Activated CD4-positive, alpha-beta memory T cell treated with anti-CD3 and anti-CD28 coated beads, Interleukin-2, amount 10 ng/mL, durations not matched to agents 7 days and 5 days (primary cell): ENCODE measurements around the gene TAF15. TPM values are rescaled to one million over a fixed set of nuclear protein-coding genes. Genes with fewer than 3 reads are reported as not detected.

Source experiments
- CTCF ChIA-PET: fragments of 350-600 bp; sonication (Branson Sonifier 250); formaldehyde crosslinking; loops from one replicate; lab custom pipeline; 2021; ENCODE audit warnings: antibody characterized with exemption, inconsistent platforms; lab: Charles Lee
- POLR2A ChIA-PET: fragments of 350-600 bp; sonication (Branson Sonifier 250); formaldehyde crosslinking; loops from one replicate; lab custom pipeline; 2021; ENCODE audit warnings: antibody characterized with exemption; lab: Charles Lee
- DNase-seq: peaks from one replicate; pipeline ENCODE4 v3.0.0-alpha.2; 2020
- H3K27ac Mint-ChIP-seq: one replicate; pipeline ENCODE4 v1.8.0; 2021; ENCODE audit warnings: mild to moderate bottlenecking, mixed read lengths
- H3K27me3 Mint-ChIP-seq: one replicate; pipeline ENCODE4 v1.8.0; 2021; ENCODE audit warnings: mixed read lengths
- H3K36me3 Mint-ChIP-seq: one replicate; pipeline ENCODE4 v1.8.0; 2021; ENCODE audit warnings: low read depth, mixed read lengths
- H3K4me1 Mint-ChIP-seq: one replicate; pipeline ENCODE4 v1.8.0; 2021; ENCODE audit warnings: mixed read lengths
- H3K4me3 Mint-ChIP-seq: one replicate; pipeline ENCODE4 v1.8.0; 2021; ENCODE audit warnings: mild to moderate bottlenecking, mixed read lengths
- H3K9me3 Mint-ChIP-seq: one replicate; pipeline ENCODE4 v1.8.0; 2021; ENCODE audit warnings: mixed read lengths
- total RNA-seq, 2 experiments: library from RNA; stranded (reverse); gene quantifications; one replicate each; pipeline ENCODE4 v1.2.3, GENCODE V29; 2021

Gene TAF15
- total RNA-seq, 2 experiments from 2014 or later: 244 to 252 TPM

GRCh38 chr17:35865412-35866340, 56.4 kb downstream of the TAF15 start:
- H3K27ac Mint-ChIP-seq: peak overlapping the region; percentile 15
- no peak overlapping the region for H3K4me3 Mint-ChIP-seq
- no peaks in the 10 kb centered on the region for H3K9me3 Mint-ChIP-seq
- H3K27me3 Mint-ChIP-seq: no peaks in the 10 kb centered on the region
- peaks cover 27% of the 10 kb centered on the region for H3K4me1 Mint-ChIP-seq
- POLR2A ChIA-PET: interaction anchor here (0.9 kb wide), 1 partner anchor 13 kb away, joined by 4 read pairs; no protein-coding TSS in a partner anchor
- CTCF ChIA-PET: interaction anchor here (0.6 to 1.6 kb wide), 3 partner anchors 16 to 207 kb away, joined by 3 read pairs; no protein-coding TSS in a partner anchor
- H3K36me3 Mint-ChIP-seq: peaks cover 40% of the 10 kb centered on the region
- DNase-seq: no peak

- Mint-ChIP-seq H3K9me3 (no peaks in the 10 kb centered on the region), H3K4me1 (peaks cover 35% of the 10 kb centered on the region), H3K27me3 (no peaks in the 10 kb centered on the region), H3K4me3 (no peak overlapping the region), H3K27ac (no peak overlapping the region), H3K36me3 (peaks cover 45% of the 10 kb centered on the region)
- ChIA-PET POLR2A (interaction anchor here (0.9 kb wide), 1 partner anchor 12 kb away, joined by 4 read pairs; no protein-coding TSS in a partner anchor), CTCF (interaction anchor here (0.6 to 1.6 kb wide), 4 partner anchors 16 to 207 kb away, joined by 3 to 4 read pairs (median 3); no protein-coding TSS in a partner anchor)
- no peak for DNase-seq
Measured at GRCh38 chr17:35866341-35866950, 57.2 kb downstream of the TAF15 start.

GRCh38 chr17:35867574-35867973, 58.3 kb downstream of the TAF15 start:
- H3K4me1 Mint-ChIP-seq: peaks cover 43% of the 10 kb centered on the region
- ChIA-PET POLR2A (interaction anchor here (2.3 kb wide), 1 partner anchor 12 kb away, joined by 10 read pairs; the partner anchor contains the start of gene CCL5), CTCF (interaction anchor here (1.2 kb wide), 1 partner anchor 19 kb away, joined by 4 read pairs; no protein-coding TSS in a partner anchor)

GRCh38 chr17:35868737-35869136, 59.5 kb downstream of the TAF15 start, which contains the start of gene HEATR9:
Gene HEATR9, minus strand, starts transcription at chr17:35868891. Its CDS starts 149 bp downstream, at chr17:35868742.
- Mint-ChIP-seq H3K27ac (no peak within 1 kb of the TSS), H3K36me3 (peaks cover 47% of the 10 kb centered on the region), H3K27me3 (no peaks in the 10 kb centered on the region), H3K4me3 (no peak within 1 kb of the TSS), H3K9me3 (no peaks in the 10 kb centered on the region), H3K4me1 (peaks cover 49% of the 10 kb centered on the region)
- no peak for DNase-seq
- ChIA-PET POLR2A (interaction anchor here (2.3 kb wide), 1 partner anchor 11 kb away, joined by 10 read pairs; the partner anchor contains the start of gene CCL5), CTCF (no interaction called here)

More at GRCh38 chr17:35867574-35867973, 58.3 kb downstream of the TAF15 start:
- Mint-ChIP-seq H3K36me3 (peaks cover 48% of the 10 kb centered on the region), H3K27me3 (no peaks in the 10 kb centered on the region), H3K27ac (no peak overlapping the region), H3K4me3 (no peak overlapping the region), H3K9me3 (no peaks in the 10 kb centered on the region)
- no peak for DNase-seq

- H3K27me3 Mint-ChIP-seq: no peaks in the 10 kb centered on the region
- ChIA-PET POLR2A (interaction anchor here (0.8 to 2.1 kb wide), 7 partner anchors 9 to 62 kb away, joined by 3 to 17 read pairs (median 5); partner anchors contain the start of genes CCL5, RDM1 and TAF15), CTCF (interaction anchor here (0.6 to 3.4 kb wide), 9 partner anchors 11 to 201 kb away, joined by 3 to 16 read pairs (median 5); partner anchors contain the start of gene RDM1)
- peaks cover 54% of the 10 kb centered on the region for H3K4me1 Mint-ChIP-seq
- peak overlapping the region; percentile 52 for H3K27ac Mint-ChIP-seq
- DNase-seq: peak; percentile 35
- H3K9me3 Mint-ChIP-seq: no peaks in the 10 kb centered on the region
- H3K4me3 Mint-ChIP-seq: no peak overlapping the region
- H3K36me3 Mint-ChIP-seq: peaks cover 42% of the 10 kb centered on the region
Measured at GRCh38 chr17:35870906-35871819, 61.9 kb downstream of the TAF15 start.

- Mint-ChIP-seq H3K27me3 (no peaks in the 10 kb centered on the region), H3K4me3 (no peak overlapping the region), H3K9me3 (no peaks in the 10 kb centered on the region), H3K27ac (peak overlapping the region; percentile 52), H3K4me1 (peaks cover 59% of the 10 kb centered on the region), H3K36me3 (peaks cover 51% of the 10 kb centered on the region)
- DNase-seq: no peak
- POLR2A ChIA-PET: interaction anchor here (0.7 to 2.1 kb wide), 5 partner anchors 8 to 63 kb away, joined by 3 to 17 read pairs (median 6); partner anchors contain the start of genes CCL5 and TAF15
- CTCF ChIA-PET: interaction anchor here (0.5 to 3.4 kb wide), 9 partner anchors 10 to 200 kb away, joined by 3 to 16 read pairs (median 5); partner anchors contain the start of gene RDM1
Measured at GRCh38 chr17:35872196-35872980, 63.1 kb downstream of the TAF15 start.

- ChIA-PET CTCF (interaction anchor here (1.1 to 1.7 kb wide), 3 partner anchors 25 to 111 kb away, joined by 4 to 9 read pairs (median 4); partner anchors contain the start of gene TAF15), POLR2A (interaction anchor here (0.5 to 9.4 kb wide), 11 partner anchors 17 to 66 kb away, joined by 3 to 228 read pairs (median 5); partner anchors contain the start of genes RDM1 and TAF15)
- H3K36me3 Mint-ChIP-seq: peaks cover 75% of the 10 kb centered on the region
- DNase-seq: peak; percentile 28
- H3K9me3 Mint-ChIP-seq: no peaks in the 10 kb centered on the region
- no peaks in the 10 kb centered on the region for H3K27me3 Mint-ChIP-seq
- H3K27ac Mint-ChIP-seq: peak overlapping the region; percentile 76
- peaks cover 75% of the 10 kb centered on the region for H3K4me1 Mint-ChIP-seq
- peak overlapping the region; percentile 47 for H3K4me3 Mint-ChIP-seq
Measured at GRCh38 chr17:35875072-35875799, 66.0 kb downstream of the TAF15 start.

GRCh38 chr17:35875800-35876139, 66.5 kb downstream of the TAF15 start:
- Mint-ChIP-seq H3K36me3 (peaks cover 74% of the 10 kb centered on the region), H3K27me3 (no peaks in the 10 kb centered on the region), H3K4me3 (peak overlapping the region; percentile 47), H3K9me3 (no peaks in the 10 kb centered on the region), H3K27ac (peak overlapping the region; percentile 76), H3K4me1 (peaks cover 79% of the 10 kb centered on the region)
- ChIA-PET POLR2A (interaction anchor here (1.2 to 9.4 kb wide), 9 partner anchors 16 to 67 kb away, joined by 3 to 228 read pairs (median 5); partner anchors contain the start of genes RDM1 and TAF15), CTCF (interaction anchor here (1.1 to 1.7 kb wide), 5 partner anchors 26 to 273 kb away, joined by 4 to 9 read pairs (median 4); partner anchors contain the start of gene TAF15)
- no peak for DNase-seq

- no peak for DNase-seq
- Mint-ChIP-seq H3K9me3 (no peaks in the 10 kb centered on the region), H3K27ac (peak overlapping the region; percentile 76), H3K4me3 (peak overlapping the region; percentile 47), H3K4me1 (peaks cover 78% of the 10 kb centered on the region), H3K36me3 (peaks cover 66% of the 10 kb centered on the region), H3K27me3 (no peaks in the 10 kb centered on the region)
- ChIA-PET POLR2A (interaction anchor here (1.2 to 9.4 kb wide), 8 partner anchors 16 to 68 kb away, joined by 4 to 228 read pairs (median 6); partner anchors contain the start of genes RDM1 and TAF15), CTCF (interaction anchor here (1.2 to 1.7 kb wide), 4 partner anchors 26 to 272 kb away, joined by 4 to 9 read pairs (median 4); no protein-coding TSS in a partner anchor)
Measured at GRCh38 chr17:35876534-35876933, 67.2 kb downstream of the TAF15 start.
